Vagina (tissue), 2 donors: ENCODE data around the gene ACAP3.

Source experiments
- CTCF ChIP-seq, 3 experiments: fragments of 450-650 bp in 2 of 3; fragments of 200-600 bp in 1 of 3; sonication (generic) in 1 of 3; IDR thresholded peaks; one replicate each; pipeline ENCODE4 v1.5.1; 2017 to 2019; ENCODE audit warnings: antibody characterized with exemption in 3 of 3, mild to moderate bottlenecking in 2 of 3, moderate library complexity in 2 of 3
- POLR2A ChIP-seq, 2 donors: fragments of 450-650 bp; IDR thresholded peaks; one replicate each; pipeline ENCODE4 v1.6.1; 2017; ENCODE audit warnings: antibody characterized with exemption in 2 of 2, mild to moderate bottlenecking in 2 of 2, moderate library complexity in 2 of 2
- POLR2AphosphoS5 ChIP-seq, 2 donors: sonication (generic); formaldehyde crosslinking; IDR thresholded peaks; one replicate each; pipeline ENCODE4 v1.9.0; 2017; ENCODE audit warnings: antibody characterized with exemption in 2 of 2, mild to moderate bottlenecking in 2 of 2, low read depth in 1 of 2; ENCODE audit not compliant: insufficient read depth in 1 of 2

DNA sequence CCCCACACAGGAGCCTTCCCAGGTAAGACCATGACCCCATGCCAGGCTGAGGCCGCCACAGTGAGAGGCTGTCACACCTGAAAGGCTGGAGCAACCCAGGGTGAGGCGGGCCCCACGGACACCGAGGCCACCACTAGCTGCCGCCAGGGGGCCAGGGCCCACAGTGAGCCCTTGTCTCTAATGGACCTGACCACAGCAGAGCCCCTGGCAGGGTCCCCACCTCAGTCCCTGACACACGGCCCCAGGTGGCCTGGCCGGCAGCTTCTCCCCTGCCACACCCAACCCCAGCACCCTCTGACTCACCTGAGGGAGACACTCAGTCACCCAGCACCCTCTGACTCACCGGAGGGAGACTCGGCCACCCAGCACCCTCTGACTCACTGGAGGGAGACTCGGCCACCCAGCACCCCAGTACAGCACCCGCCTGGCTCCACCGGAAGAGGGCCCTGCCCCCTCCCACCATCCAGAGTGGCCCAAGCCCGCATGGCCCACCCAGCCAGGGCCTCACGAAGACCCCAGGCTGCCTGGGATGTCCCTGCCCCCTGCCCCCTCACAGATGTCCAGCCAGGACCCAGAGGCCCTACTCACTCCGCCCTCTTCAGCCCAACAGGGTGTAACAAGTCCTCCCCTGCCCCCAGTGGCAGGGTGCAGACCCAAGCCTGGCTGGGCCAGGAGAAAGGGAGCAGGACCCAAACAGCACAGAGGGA, 37.1 kb upstream of the ACAP3 start:
- TF ChIP-seq POLR2A (IDR thresholded peaks at IDR 0.05) (no peak), CTCF (IDR thresholded peaks at IDR 0.05) (peak in 1 of 3 experiments; percentile 9), POLR2AphosphoS5 (IDR thresholded peaks at IDR 0.05; ENCODE audit: insufficient read depth in 1 of 2, low read depth in 1 of 2) (no peak)
